Ishikawa (cell line): ENCODE measurements around the gene COL3A1.

Experiments
- CEBPB ChIP-seq: IDR thresholded peaks from 2 replicates; pipeline ENCODE4 v1.6.1; 2012
- CREB1 ChIP-seq: IDR thresholded peaks from 2 replicates; pipeline ENCODE4 v1.6.1; 2012; ENCODE audit warnings: low read depth
- EGR1 ChIP-seq: IDR thresholded peaks from 2 replicates; pipeline ENCODE4 v1.6.1; 2012
- EP300 ChIP-seq: IDR thresholded peaks from 2 replicates; pipeline ENCODE4 v1.6.1; 2012; ENCODE audit warnings: borderline replicate concordance
- FOXM1 ChIP-seq: IDR thresholded peaks from 2 replicates; pipeline ENCODE4 v1.6.1; 2012; ENCODE audit warnings: low read depth, borderline replicate concordance
- NFIC ChIP-seq: IDR thresholded peaks from 2 replicates; pipeline ENCODE4 v1.6.1; 2012
- RAD21 ChIP-seq: IDR thresholded peaks from 2 replicates; pipeline ENCODE4 v1.6.1; 2012; ENCODE audit warnings: low read depth
- TAF1 ChIP-seq: IDR thresholded peaks from 2 replicates; pipeline ENCODE4 v1.6.1; 2012; ENCODE audit warnings: low read depth, mild to moderate bottlenecking
- TCF12 ChIP-seq: IDR thresholded peaks from 2 replicates; pipeline ENCODE4 v1.6.1; 2012; ENCODE audit warnings: low read depth
- TEAD4 ChIP-seq: IDR thresholded peaks from 2 replicates; pipeline ENCODE4 v1.6.1; 2012
- YY1 ChIP-seq: IDR thresholded peaks from 2 replicates; pipeline ENCODE4 v1.6.1; 2012; ENCODE audit warnings: low read depth
- ZBTB7A ChIP-seq: IDR thresholded peaks from 2 replicates; pipeline ENCODE4 v1.6.1; 2012; ENCODE audit warnings: low read depth
- TF ChIP-seq, protein P1 (sequence below): IDR thresholded peaks from 2 replicates; pipeline ENCODE4 v1.6.1; 2012
- TF ChIP-seq, protein P2 (sequence below): IDR thresholded peaks from 2 replicates; pipeline ENCODE4 v1.6.1; 2012
- TF ChIP-seq, protein P3 (sequence below): IDR thresholded peaks from 2 replicates; pipeline ENCODE4 v1.6.1; 2012; ENCODE audit warnings: low read depth, mild to moderate bottlenecking

The COL3A1 gene

DNA sequence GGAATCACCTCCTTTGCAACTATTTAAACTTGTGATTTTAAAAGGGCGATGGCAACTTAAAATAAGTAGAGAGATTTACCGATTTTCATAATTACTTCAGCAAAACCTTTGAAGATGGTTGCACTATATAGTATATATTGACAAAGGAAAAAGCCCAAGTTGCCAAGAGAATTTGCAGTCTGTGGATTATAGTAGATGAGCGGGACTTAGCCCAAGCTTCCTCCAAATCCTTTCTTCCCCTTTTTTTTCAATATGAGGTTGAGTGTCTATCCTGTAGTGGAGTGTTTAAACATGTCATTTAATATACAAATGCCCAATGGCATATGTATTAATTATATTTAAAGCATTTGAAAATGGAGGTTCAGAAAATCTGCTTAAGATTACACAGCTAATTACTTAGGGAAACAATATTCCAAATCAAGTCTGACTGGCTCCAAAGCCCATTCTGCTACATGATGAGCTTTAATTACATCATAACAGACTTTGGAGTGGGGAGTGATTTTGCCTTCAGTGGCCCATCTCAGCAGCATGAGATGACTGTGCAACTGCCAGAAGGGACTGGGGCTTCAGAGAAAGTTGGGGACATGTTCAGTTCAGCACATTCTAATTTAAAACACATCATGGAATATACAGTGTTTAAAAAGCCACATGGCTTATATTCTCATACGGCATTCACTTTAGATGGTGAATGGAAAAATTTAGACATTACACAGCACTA is 73.2 kb downstream of the COL3A1 start:
- no peak for TF ChIP-seq NFIC
- no peak for TF ChIP-seq FOXM1
- no peak for TF ChIP-seq EP300
- TF ChIP-seq TEAD4, result no peak
- no peak for TF ChIP-seq CREB1
- TF ChIP-seq TAF1, result no peak
- TF ChIP-seq TCF12, result no peak
- TF ChIP-seq, protein P1, sequence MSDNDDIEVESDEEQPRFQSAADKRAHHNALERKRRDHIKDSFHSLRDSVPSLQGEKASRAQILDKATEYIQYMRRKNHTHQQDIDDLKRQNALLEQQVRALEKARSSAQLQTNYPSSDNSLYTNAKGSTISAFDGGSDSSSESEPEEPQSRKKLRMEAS, result no peak
- TF ChIP-seq, protein P2, sequence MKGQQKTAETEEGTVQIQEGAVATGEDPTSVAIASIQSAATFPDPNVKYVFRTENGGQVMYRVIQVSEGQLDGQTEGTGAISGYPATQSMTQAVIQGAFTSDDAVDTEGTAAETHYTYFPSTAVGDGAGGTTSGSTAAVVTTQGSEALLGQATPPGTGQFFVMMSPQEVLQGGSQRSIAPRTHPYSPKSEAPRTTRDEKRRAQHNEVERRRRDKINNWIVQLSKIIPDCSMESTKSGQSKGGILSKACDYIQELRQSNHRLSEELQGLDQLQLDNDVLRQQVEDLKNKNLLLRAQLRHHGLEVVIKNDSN, result no peak
- TF ChIP-seq YY1, result no peak
- no peak for TF ChIP-seq EGR1
- TF ChIP-seq CEBPB, result no peak
- TF ChIP-seq, protein P3, sequence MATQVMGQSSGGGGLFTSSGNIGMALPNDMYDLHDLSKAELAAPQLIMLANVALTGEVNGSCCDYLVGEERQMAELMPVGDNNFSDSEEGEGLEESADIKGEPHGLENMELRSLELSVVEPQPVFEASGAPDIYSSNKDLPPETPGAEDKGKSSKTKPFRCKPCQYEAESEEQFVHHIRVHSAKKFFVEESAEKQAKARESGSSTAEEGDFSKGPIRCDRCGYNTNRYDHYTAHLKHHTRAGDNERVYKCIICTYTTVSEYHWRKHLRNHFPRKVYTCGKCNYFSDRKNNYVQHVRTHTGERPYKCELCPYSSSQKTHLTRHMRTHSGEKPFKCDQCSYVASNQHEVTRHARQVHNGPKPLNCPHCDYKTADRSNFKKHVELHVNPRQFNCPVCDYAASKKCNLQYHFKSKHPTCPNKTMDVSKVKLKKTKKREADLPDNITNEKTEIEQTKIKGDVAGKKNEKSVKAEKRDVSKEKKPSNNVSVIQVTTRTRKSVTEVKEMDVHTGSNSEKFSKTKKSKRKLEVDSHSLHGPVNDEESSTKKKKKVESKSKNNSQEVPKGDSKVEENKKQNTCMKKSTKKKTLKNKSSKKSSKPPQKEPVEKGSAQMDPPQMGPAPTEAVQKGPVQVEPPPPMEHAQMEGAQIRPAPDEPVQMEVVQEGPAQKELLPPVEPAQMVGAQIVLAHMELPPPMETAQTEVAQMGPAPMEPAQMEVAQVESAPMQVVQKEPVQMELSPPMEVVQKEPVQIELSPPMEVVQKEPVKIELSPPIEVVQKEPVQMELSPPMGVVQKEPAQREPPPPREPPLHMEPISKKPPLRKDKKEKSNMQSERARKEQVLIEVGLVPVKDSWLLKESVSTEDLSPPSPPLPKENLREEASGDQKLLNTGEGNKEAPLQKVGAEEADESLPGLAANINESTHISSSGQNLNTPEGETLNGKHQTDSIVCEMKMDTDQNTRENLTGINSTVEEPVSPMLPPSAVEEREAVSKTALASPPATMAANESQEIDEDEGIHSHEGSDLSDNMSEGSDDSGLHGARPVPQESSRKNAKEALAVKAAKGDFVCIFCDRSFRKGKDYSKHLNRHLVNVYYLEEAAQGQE, result no peak
- TF ChIP-seq ZBTB7A, result no peak
- TF ChIP-seq RAD21, result no peak

DNA sequence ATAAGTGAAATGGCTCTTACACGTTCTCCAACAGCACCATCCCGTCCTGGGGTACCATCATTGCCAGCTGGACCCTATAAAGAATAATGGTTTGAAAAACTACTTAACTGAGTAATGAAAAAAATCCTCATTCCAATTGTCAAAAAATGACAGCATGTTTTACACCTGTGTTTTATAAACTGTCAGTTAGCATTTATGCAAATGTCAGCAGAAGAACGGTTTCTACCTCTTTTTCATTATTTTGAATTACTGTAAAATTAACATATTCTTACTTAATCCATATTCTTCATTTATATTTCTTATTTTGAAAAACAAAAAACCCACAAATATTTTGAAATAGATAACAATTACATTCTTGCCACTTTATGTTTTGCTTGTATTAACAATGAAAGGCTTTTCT is 74.0 kb downstream of the COL3A1 start:
- TF ChIP-seq NFIC (no peak), TCF12 (no peak), RAD21 (no peak), CREB1 (no peak), EP300 (no peak), EGR1 (no peak), YY1 (no peak), TAF1 (no peak), CEBPB (no peak), TEAD4 (no peak), FOXM1 (no peak), ZBTB7A (no peak)
- TF ChIP-seq, protein P3, result no peak
- TF ChIP-seq, protein P2, result no peak
- TF ChIP-seq, protein P1, result no peak

DNA sequence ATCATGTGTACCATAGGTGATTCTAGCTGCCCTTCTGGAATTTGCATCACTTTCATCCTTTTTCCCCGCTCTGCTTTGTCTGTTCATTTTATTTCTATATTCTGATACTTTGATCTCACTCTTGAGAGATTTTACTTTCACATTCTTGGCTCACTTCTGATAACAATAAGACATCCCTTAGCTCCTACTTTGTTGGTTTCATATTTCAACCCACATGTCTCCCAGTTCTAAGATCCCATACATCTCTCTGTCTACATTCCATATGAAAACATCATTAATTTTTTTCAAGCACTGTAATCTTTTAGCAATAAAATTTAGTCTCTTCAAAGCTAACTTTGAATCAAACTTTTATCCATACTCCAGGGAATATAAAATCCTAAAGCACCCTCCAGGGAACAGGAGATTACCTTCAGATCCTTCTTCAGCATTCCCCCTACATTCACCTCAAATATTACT is 75.6 kb downstream of the COL3A1 start:
- TF ChIP-seq NFIC, result no peak
- no peak for TF ChIP-seq EP300
- no peak for TF ChIP-seq EGR1
- TF ChIP-seq FOXM1, result no peak
- TF ChIP-seq, protein P1, result no peak
- no peak for TF ChIP-seq YY1
- TF ChIP-seq, protein P3, result no peak
- TF ChIP-seq, protein P2, result no peak
- no peak for TF ChIP-seq TCF12

DNA sequence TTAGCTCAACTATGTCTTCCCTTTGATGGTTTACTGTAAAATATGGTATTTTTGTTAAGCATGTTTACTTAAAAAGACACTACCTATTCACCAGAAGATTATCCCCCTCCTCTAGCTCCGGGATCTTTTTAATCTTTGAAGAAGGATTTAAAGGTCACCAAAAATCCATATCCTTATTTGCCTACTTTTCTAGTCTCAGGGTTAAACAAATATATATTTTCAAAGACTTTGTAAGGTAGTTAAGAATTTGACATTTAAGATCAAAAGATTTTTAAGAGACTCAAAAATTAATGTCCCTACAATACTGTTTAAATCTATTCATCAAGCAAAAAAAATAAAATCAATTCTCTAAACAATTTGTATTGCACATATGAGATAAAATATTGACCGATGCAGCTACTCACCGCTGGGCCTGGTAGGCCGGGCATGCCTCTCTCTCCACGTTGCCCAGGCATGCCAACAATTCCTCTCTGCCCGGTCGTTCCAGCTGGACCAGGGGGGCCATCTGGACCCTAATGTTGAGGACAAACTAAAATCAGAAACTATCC is 76.1 kb downstream of the COL3A1 start:
- TF ChIP-seq FOXM1, result no peak
- TF ChIP-seq NFIC, result no peak
- no peak for TF ChIP-seq EP300
- TF ChIP-seq EGR1, result no peak
- no peak for TF ChIP-seq CEBPB
- no peak for TF ChIP-seq TCF12
- no peak for TF ChIP-seq RAD21
- no peak for TF ChIP-seq TEAD4
- no peak for TF ChIP-seq YY1
- TF ChIP-seq, protein P3, result no peak
- TF ChIP-seq, protein P1, result no peak
- no peak for TF ChIP-seq CREB1
- no peak for TF ChIP-seq TAF1
- TF ChIP-seq, protein P2, result no peak
- no peak for TF ChIP-seq ZBTB7A
